Left ventricle myocardium superior (tissue), 1 donor: ENCODE measurements around the gene CDC42EP4. TPM values are rescaled to one million over a fixed set of nuclear protein-coding genes. Genes with fewer than 3 reads are reported as not detected.

Source experiments
- ATAC-seq: fragments of 200-7000 bp; cut with Tn5 transposase; one replicate; pipeline ENCODE4 v1.9.1; 2020; ENCODE audit warnings: mild to moderate bottlenecking, moderate library complexity
- DNase-seq: peaks from one replicate; pipeline ENCODE4 v3.0.0-alpha.2; 2020
- intact Hi-C: fragments of 100-400 bp; cut with micrococcal nuclease; formaldehyde crosslinking; loops from one replicate; pipeline ENCODE4 v1.11.0; 2022
- total RNA-seq: library from RNA; stranded (reverse); fragmentation: NEBNext Ultra II Directional; extraction: Animal tissue kit (Norgen Biotek cat#: 25700); gene quantifications from one replicate; pipeline ENCODE4 v1.2.1, GENCODE V29; 2021
- donor health status: DM: no; HTN: yes; CAD: no; lungs with severe emphysema.

Gene CDC42EP4
- total RNA-seq, 1 donor from 2014 or later = 51.4 TPM

DNA sequence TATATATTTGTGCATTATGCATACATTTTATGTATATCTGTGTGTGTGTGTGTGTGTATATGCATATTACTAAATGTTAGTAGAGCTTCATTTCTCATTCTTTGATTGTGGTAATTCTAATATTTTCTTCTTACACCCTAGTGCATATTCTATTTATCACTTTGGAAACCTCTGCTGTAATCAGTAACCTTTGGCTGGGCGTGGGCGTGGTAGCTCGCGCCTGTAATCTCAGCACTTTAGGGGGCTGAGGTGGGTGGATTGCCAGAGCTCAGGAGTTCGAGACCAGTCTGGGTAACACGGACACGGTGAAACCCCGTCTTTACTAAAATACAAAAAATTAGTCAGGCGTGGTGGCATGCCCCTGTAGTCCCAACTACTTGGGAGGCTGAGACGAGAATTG is 77.1 kb downstream of the CDC42EP4 start:
- intact Hi-C loops = no loop called here
- ATAC-seq (no peak), DNase-seq (no peak)

Other genes with a start within 250 kb of the CDC42EP4 start
- 5.4 TPM for gene SLC39A11, start 219.3 kb downstream of the CDC42EP4 start, total RNA-seq
- 0.74 TPM for gene SSTR2, start 147.0 kb downstream of the CDC42EP4 start, total RNA-seq
- gene COG1, start 118.9 kb downstream of the CDC42EP4 start, total RNA-seq = 58.2 TPM
- not detected for gene CPSF4L, start 50.1 kb downstream of the CDC42EP4 start, total RNA-seq